GM18858 (cell line): ENCODE results near the gene RIPOR2.

Source experiments
- ATAC-seq: cut with Tn5 transposase; IDR thresholded peaks from one replicate; pipeline ENCODE4 v1.9.1; 2021; ENCODE audit not compliant: unreplicated experiment

Gene RIPOR2, protein sequence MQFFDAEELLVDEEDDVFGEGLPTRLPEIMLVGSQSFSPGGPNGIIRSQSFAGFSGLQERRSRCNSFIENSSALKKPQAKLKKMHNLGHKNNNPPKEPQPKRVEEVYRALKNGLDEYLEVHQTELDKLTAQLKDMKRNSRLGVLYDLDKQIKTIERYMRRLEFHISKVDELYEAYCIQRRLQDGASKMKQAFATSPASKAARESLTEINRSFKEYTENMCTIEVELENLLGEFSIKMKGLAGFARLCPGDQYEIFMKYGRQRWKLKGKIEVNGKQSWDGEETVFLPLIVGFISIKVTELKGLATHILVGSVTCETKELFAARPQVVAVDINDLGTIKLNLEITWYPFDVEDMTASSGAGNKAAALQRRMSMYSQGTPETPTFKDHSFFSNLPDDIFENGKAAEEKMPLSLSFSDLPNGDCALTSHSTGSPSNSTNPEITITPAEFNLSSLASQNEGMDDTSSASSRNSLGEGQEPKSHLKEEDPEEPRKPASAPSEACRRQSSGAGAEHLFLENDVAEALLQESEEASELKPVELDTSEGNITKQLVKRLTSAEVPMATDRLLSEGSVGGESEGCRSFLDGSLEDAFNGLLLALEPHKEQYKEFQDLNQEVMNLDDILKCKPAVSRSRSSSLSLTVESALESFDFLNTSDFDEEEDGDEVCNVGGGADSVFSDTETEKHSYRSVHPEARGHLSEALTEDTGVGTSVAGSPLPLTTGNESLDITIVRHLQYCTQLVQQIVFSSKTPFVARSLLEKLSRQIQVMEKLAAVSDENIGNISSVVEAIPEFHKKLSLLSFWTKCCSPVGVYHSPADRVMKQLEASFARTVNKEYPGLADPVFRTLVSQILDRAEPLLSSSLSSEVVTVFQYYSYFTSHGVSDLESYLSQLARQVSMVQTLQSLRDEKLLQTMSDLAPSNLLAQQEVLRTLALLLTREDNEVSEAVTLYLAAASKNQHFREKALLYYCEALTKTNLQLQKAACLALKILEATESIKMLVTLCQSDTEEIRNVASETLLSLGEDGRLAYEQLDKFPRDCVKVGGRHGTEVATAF

DNA sequence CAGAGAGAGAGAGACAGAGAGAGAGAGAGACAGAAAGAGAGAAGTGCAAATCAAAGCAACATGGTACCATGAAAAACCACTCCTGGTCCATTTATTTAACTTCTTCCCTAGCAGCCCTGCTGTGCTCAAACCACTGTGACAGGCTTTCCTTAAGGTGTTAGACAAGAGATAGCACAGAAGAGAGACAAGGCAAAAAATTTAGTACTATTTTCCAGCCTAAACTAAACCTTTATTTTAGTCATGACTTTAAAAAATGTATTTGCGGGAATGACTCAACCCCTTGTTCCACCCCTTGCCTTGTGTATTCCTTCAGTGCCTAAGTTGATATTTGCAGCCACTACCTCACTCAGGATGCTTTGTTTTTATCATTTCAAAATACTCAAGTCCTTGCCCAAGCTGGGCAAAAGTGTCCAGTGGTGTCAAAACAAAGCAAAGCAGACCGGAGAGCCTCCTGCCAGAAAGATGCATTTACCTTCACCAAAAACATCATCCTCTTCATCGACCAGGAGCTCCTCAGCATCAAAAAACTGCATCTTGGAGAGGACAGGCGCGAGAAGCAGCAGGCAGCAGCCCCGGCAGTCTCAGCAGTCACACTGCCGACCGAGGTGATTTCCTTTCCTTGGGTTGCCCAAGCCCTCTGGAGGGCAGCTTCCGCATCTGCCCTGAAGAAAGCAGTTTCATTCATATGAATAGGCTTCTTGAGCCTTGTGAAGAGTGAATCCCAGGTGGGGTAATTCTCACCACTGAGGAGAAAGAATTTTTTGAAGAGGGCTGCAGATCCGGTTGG is at the start of gene RIPOR2:
Gene RIPOR2, minus strand, starts transcription at position 595 of the 787 bp plus-strand sequence. Its CDS starts 62 bp downstream, at position 533.
- ATAC-seq: peak; percentile 23

DNA sequence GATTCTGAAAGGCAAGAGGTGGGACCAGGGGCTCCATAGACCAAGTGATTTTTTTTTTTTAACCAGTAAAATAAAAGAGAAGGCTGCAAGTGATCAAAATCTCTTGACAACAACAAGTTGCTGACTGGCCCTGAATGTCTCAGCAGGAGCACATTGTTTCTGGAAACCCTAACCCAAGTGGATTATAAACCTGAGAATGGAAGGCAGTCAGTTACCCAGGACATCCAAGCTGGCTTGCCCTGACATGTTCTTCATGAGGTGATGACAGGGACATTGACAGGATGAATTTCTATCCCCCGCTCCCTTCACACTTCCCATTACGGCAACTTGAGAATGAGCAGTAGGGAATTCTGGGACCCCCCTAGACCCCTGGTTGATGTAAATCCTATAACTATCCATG is 49.6 kb upstream of the RIPOR2 start:
- ATAC-seq: no peak

DNA sequence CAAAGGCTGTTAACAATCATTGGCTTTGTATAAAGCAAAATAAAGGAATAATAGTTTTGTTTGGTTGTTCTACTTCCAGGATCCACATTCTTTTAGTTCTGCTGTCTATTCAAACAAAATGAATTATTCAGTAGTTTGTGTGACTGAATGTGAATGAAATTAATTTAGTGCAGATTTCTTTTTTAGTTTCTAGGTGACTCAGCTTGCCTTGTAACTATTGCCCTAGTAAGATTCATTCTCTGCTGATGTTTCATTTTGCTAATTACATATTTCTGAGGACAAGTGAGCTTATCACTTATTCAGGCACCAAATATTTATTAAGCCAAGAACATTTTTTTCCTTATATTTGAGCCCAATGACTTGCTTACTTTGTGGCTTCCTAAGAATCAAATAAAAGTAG is 46.5 kb upstream of the RIPOR2 start:
- ATAC-seq: no peak

DNA sequence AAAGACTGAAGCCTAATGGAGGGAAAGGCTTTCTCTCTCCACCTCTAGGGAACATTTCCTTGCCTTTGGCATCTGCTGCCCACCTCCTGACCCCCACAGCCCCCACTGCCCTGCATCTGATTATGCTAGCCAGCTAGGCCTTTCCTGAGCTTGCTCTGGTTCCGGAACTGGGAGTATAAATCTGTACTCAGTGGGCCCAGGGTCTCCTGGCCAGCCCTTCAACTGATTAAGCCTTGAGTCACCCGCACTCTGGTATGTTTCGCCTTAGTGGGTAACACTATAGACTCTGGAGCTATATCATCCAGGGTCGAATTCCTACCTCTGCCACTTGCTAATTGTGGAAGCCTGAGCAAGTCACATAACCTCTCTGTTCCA is 45.6 kb upstream of the RIPOR2 start:
- no peak for ATAC-seq

DNA sequence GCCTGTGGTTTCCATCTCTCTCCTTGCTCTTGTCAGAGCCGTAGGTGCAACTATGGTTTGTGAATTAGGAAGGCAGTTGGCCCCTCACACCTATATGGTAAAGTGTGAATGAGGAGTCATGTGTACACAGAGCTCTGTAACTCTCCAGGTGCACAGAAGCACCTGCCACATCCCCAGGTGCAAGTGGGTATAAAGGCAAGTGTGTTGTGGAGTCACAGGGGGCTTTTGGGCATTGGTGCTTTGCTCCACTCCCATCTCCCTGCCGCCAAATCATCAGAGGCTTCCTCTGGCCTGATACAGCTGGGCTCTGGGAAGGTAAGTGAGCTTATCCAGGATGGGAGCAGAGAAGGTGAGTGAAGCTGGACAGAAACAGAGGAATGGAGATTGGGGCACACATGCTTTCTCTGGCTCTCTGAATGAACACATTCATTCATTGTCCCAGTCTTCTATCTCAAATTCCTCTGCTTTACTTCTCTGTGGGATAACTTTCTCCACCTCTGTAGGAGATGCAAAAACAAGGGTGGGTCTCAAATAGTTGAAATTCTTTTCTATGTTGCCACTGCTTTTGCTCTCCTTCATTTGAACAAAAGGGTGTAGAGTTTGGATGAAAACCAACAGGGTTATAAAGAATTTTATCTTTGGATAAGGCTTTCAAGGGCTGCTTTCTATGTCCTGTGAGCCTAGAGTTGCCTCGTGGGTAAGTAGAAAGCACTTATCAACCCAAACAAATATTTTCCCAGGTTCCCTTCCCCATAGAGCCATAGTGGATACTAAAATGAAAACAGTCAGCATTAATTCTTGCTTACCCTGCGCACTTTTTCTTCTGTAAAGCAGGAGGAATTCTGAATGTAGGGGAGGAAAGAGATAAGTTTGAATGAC is 45.0 kb upstream of the RIPOR2 start:
- no peak for ATAC-seq

DNA sequence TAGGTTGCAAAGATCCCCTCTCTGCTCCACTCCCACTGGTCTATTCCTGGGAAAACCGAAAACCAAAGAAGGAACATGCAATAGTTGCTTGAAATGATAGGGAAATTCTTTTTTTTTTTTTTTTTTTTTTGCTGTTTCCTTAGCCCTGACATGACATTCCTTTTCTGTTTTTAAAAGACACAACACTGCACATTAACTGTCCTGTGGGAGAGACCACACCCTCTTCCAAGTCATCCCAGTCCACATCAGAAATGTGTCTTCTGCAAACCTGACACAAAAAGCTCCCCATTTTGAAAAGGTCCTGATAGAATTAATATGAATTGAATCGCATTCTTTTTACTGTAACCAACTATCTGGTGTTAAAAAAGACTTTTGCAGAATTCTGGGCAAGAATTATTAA is 43.4 kb upstream of the RIPOR2 start:
- ATAC-seq: no peak

DNA sequence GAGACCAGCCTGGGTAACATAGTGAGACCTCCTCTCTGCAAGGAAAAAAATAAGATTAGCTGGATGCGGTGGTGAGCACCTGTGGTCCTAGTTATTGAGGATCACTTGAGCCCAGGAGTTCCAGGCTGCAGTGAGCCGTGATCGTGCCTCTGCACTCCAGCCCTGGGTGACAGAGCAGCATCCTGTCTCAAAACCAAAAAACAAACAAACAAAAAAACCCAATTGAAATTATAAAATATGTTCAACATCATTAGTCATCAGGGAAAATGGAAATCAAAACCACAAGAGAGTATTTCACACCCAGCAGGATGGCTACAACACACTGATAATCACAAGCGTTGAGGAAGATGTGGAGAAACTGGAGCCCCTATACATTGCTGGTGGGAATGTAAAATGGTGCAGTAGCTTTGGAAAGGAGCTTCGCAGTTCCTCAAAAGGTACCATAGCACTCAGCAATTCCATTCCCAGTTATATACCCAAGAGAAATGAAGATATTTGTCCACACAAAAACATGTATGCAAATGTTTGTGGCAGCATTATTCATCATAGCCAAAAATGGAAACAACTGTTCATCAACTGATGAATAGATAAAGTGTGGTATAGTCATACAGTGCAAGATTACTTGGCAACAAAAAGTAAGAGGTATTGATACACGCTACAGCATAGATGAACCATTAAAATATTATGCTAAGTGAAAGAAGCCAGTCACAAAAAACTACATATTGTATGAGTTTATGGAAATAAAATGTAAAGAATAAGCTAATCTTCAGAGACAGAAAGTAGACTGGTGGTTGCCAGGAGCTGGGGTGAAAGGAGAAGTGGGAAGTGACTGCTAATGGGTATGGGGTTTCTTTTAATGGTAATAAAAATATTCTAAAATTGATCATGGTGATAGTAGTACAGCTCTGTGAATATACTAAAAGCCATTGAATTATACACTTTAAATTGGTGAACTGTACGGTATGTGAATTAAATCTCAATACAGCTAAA is 38.7 kb upstream of the RIPOR2 start:
- no peak for ATAC-seq

DNA sequence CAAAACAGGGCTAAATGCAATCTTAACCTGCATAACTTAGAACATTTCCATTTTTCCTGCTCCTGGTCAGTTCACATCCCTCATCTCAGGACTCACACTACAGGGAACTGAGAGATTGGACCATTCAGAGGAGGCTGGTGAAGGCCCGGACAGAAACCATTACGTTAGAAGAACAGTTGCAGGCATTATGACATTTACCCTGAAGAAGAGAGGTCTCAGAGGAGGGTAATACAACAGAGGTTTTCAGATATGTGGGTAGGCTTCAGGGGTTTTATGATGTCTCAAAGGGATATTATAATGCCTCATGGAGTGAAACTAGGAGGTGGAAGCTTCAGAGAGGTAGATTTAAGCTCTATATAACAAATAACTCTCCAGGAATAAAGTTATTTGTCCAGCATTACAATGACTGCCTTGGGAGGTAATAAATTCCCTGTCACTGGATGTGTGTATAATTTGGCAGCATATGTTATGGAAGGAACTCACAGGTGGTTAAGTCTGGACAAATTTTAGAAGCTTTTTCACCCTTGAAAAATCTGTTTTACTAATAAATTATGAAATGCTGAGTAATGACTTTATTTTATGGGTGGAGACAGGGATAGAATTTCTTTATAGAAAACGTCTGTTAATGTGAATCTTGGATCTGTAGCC is 36.7 kb upstream of the RIPOR2 start:
- no peak for ATAC-seq

DNA sequence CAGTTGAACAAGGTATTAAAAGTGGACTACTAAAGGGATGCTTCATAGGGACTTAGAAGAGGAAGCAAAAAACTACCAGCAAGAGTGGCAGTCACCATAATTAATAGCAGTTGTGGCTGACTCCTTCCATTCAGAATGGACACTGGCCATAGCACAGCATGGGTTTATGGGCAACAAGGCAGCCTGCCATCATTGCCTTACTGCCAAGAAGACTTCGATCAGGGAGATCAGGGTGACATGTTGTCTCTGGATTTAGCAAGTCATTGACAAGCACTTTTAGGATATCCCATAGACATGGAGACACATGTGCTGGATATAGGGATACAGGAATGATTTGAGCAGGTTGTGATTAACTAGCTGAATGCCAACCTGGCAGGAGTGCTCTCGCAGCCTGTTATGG is 35.3 kb upstream of the RIPOR2 start:
- ATAC-seq: no peak

DNA sequence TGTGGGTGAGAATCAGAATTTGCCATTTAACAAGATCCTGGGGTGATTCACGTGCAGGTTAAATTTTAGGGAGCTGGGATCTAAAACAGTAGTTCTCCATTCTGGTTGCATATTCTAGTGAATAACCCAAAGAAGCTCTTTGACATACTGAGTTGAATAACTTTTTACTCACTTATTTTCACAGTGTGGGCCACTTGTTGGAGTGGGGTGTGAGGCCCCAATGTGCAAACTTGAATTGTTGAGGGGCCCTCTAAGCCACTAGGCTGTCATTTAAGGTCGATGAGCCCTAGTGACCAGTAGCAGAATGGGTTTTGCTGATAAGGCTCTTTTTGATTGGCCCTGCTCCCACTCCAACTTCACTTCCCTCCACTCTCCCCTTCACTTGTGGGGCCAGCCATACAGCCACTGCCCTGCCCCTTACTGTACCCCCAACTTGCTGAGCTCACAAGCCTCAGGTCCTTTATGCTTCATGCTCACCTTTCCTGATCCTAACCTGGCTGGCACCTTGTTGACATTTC is 33.6 kb upstream of the RIPOR2 start:
- ATAC-seq: no peak

DNA sequence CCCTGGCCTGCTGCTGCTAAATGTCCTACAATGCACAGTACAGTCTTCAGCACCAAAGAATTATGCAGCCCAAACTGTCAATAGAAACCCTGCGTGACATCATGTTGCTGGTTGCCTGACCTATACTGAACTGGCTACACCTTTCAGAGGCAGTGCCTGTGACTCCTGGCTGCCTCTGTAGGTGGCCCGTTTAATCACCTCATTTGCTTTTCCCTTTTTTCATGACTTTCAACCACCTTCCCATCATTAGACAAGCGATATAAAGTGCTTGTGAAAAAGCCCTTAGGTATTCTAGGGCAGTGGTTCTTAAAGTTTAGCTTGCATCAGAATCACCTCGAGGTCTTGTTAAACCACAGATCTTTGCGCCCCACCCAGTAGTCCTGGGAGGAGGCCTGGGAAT is 33.0 kb upstream of the RIPOR2 start:
- no peak for ATAC-seq

DNA sequence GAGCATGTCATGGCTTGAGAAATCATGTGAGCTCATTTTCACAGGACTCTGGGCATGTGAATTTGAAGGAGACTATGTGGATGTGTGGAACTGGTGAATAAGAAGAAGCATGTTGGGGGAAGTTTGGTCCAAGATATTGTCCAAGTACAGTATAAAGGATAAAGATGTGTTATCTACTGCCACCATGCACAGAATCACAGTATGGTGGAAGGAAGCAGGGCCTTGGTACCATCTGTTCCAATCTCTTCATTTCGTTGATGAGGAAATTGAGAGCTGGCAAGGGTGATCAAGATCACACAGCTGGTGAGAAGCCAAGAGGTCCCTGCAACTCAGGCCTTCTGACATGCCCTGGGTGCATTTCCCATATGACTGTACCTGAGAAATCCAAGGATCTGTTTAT is 31.5 kb upstream of the RIPOR2 start:
- no peak for ATAC-seq

DNA sequence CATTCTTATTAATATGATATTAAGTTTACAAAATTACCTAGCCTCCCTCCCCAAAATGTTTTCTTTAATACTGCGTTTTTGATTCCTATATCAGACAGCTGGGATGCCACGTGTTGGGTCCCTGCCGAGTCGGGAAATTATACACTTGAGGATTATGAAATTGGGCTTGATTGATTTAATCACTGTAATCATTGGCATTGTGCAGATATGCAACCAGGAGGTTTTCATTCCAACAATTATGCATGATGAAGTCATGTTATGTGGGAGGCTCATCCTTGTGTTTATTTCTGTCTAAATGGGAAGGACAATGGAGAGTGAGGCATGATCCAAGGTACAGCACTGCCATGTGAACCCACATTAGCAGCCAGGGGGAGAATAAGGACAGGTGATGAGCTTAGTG is 30.6 kb upstream of the RIPOR2 start:
- no peak for ATAC-seq

DNA sequence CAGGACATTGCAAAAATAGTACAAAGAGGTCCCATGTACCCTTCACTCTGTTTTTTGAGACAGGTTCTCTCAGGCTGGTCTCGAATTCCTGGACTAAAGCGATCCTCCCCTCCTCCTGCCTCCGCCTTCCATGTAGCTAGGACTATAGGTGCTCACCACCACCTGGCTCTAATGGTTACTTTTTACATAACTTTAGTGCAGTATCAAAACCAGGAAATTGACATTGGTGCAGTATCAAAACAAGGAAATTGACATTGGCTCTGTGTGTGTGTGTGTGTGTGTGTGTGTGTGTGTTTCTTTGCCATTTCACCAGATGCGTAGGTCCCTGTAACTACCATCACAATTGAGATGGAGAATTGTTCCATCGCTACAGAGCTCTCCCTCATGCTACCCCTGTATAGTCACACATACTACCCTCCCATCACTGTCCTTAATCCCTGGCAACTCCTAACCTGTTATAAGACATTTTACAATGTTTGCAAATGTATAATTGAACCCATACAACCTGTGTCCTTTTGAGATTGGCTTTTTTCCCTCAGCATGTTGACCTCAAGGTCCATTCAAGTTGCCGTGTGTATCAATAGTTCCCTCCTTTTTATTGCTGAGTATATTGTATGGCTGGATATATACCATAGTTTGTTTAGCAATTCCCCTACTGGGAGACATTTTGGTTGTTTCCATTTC is 28.3 kb upstream of the RIPOR2 start:
- ATAC-seq: no peak

DNA sequence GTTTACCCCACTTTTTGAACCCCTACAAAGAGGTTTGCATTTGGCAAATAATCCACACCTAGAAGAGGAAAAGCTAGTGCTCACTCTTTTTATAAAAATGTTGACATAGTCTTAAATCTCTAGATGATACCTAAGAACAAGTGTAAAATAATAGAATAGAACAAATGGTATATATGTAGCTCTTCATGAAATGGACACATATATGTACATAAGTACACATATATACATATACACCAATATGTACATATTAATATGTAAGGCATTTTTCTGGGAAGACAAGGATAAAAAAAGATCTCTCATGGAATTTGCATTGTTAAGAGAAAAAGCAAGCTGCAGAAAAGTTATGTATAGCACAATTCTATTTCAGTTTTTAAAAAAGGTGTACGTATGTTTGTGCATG is 27.6 kb upstream of the RIPOR2 start:
- ATAC-seq: no peak

DNA sequence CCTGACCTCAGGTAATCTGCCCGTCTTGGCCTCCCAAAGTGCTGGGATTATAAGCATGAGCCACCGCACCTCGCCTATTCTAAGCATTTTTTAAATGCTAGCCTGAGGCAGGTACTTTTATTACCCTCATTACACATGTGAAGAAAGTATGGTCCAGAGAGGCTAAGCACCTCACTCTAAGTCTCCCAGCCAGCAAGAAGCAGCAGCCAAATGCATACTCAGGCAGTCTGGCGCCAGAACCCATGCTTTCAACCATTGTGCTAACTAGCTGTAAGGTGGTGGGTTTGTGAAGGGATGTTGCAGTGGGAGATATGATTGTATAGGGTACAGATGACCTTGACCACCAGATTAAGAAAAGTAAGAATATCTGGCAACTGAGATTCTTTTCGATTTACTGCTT is 26.1 kb upstream of the RIPOR2 start:
- ATAC-seq: no peak

DNA sequence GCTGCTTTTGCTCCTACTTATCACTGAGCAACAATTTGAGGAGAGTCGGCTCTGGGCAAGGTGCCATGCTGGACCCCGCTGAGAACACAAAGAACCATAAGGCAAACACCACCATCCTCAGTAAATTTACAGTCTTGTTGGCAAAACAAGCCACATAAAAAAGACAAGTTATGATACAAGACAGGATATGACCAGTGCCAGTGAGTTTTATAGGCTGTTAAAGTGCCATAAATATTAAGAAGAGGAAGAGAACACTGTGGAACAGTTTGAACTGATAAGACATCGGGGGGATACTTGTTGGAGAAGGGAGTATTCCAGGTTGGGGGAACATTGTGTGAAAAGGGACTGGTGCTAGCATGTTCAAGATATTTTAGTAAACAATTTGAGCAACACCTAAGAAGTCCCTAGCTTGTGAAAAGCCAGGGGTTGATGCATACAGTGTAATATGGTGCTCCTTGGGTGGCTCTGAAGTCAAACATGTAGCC is 25.3 kb upstream of the RIPOR2 start:
- ATAC-seq: no peak
